Prostate gland (tissue), 2 donors: Measurements from ENCODE around the gene DDX39A. TPM values are rescaled to one million over a fixed set of nuclear protein-coding genes. Genes with fewer than 3 reads are reported as not detected.

Source experiments
- DNase-seq: peaks from one replicate; pipeline ENCODE4 v3.0.0-alpha.2; 2019; ENCODE audit warnings: low spot score
- H3K27ac ChIP-seq, 2 donors: fragments of 200-600 bp; sonication (generic); 2 replicates each; pipeline ENCODE4 v1.5.1; 2017 to 2019
- H3K27me3 ChIP-seq: fragments of 200-600 bp; sonication (generic); replicated peaks from 2 replicates; pipeline ENCODE4 v1.5.1; 2019; ENCODE audit not compliant: insufficient read depth
- H3K36me3 ChIP-seq, 2 donors: fragments of 200-600 bp; sonication (generic); 1 replicate in 1 of 2; 2 replicates in 1 of 2; pipeline versions ENCODE4 v1.5.1 to v1.8.1; 2017 to 2019
- H3K4me1 ChIP-seq: fragments of 200-600 bp; sonication (generic); replicated peaks from 2 replicates; pipeline ENCODE4 v1.5.1; 2019
- H3K4me3 ChIP-seq, 2 donors: fragments of 200-600 bp; sonication (generic); 2 replicates each; pipeline ENCODE4 v1.5.1; 2017 to 2019
- H3K9me3 ChIP-seq: fragments of 200-600 bp; sonication (generic); 2 replicates; pipeline ENCODE4 v1.5.1; 2017
- CTCF ChIP-seq, 4 experiments: fragments of 200-600 bp in 2 of 4; fragments of 450-650 bp in 2 of 4; sonication (generic) in 2 of 4; IDR thresholded peaks; 1 replicate in 3 of 4; 2 replicates in 1 of 4; pipeline ENCODE4 v1.5.1; 2016 to 2019; ENCODE audit warnings: antibody characterized with exemption in 4 of 4, mild to moderate bottlenecking in 2 of 4, moderate library complexity in 2 of 4
- POLR2A ChIP-seq: fragments of 450-650 bp; IDR thresholded peaks from one replicate; pipeline ENCODE4 v1.6.1; 2016; ENCODE audit warnings: antibody characterized with exemption, mild to moderate bottlenecking
- POLR2AphosphoS5 ChIP-seq: sonication (generic); formaldehyde crosslinking; IDR thresholded peaks from one replicate; pipeline ENCODE4 v1.6.1; 2017; ENCODE audit warnings: antibody characterized with exemption
- WGBS: methylation state at CpG from one replicate; pipeline ENCODE4 v1.1.5; 2018; 5-methylcytosine and 5-hydroxymethylcytosine counted together
- intact Hi-C: fragments of 100-400 bp; cut with DNase I; formaldehyde crosslinking; loops from one replicate; pipeline ENCODE4 v1.14.2; 2022
- total RNA-seq, 2 donors: library from RNA; depleted of rRNA; stranded (reverse); fragments of >200 nt; gene quantifications; one replicate each; pipeline ENCODE4 v1.1.0, GENCODE V29; 2016

The DDX39A gene
- total RNA-seq, 2 donors from 2014 or later, result 64.9 to 121 TPM

GRCh38 chr19:14413693-14414181 lies 5.4 kb downstream of the DDX39A start:
- H3K4me3 ChIP-seq, result no peak overlapping the region
- intact Hi-C loops, result no loop called here
- H3K36me3 ChIP-seq, result peaks cover 25 to 27% of the 10 kb centered on the region in 2 donors
- no peaks in the 10 kb centered on the region for H3K27me3 ChIP-seq
- no peak for DNase-seq
- TF ChIP-seq POLR2A (no peak), CTCF (IDR thresholded peaks at IDR 0.05) (no peak), POLR2AphosphoS5 (no peak)
- 78% methylated on average over 2 of the region's 3 CpGs for WGBS
- peaks cover 6% of the 10 kb centered on the region for H3K4me1 ChIP-seq
- no peak overlapping the region for H3K27ac ChIP-seq
- H3K9me3 ChIP-seq, result no peaks in the 10 kb centered on the region

- Histone ChIP-seq H3K27me3 (no peaks in the 10 kb centered on the region), H3K27ac (no peak overlapping the region), H3K9me3 (no peaks in the 10 kb centered on the region), H3K36me3 (peaks cover 30 to 33% of the 10 kb centered on the region in 2 donors), H3K4me3 (no peak overlapping the region), H3K4me1 (peaks cover 6% of the 10 kb centered on the region)
- no peak for DNase-seq
- WGBS, result 83% methylated on average over 15 of the region's 15 CpGs
- no peak for TF ChIP-seq POLR2A
- TF ChIP-seq CTCF (IDR thresholded peaks at IDR 0.05), result no peak
- no peak for TF ChIP-seq POLR2AphosphoS5
- intact Hi-C loops, result no loop called here
Observed at GRCh38 chr19:14412996-14413692, 6.0 kb downstream of the DDX39A start.

GRCh38 chr19:14412324-14412995 lies 6.7 kb downstream of the DDX39A start:
- intact Hi-C loops, result no loop called here
- WGBS, result 82% methylated on average over 21 of the region's 25 CpGs

GRCh38 chr19:14411938-14412245 lies 7.2 kb downstream of the DDX39A start:
- no peaks in the 10 kb centered on the region for H3K9me3 ChIP-seq
- H3K36me3 ChIP-seq, result peaks cover 30 to 37% of the 10 kb centered on the region in 2 donors
- no peak overlapping the region for H3K27ac ChIP-seq
- no peaks in the 10 kb centered on the region for H3K27me3 ChIP-seq
- intact Hi-C loops, result no loop called here
- H3K4me1 ChIP-seq, result peaks cover 6% of the 10 kb centered on the region
- 92% methylated on average over 8 of the region's 8 CpGs for WGBS
- H3K4me3 ChIP-seq, result no peak overlapping the region
- no peak for DNase-seq
- TF ChIP-seq CTCF (IDR thresholded peaks at IDR 0.05) (no peak), POLR2AphosphoS5 (no peak), POLR2A (no peak)

More at GRCh38 chr19:14412324-14412995, 6.7 kb downstream of the DDX39A start:
- Histone ChIP-seq H3K27ac (no peak overlapping the region), H3K4me1 (peaks cover 6% of the 10 kb centered on the region), H3K4me3 (no peak overlapping the region), H3K27me3 (no peaks in the 10 kb centered on the region), H3K9me3 (no peaks in the 10 kb centered on the region), H3K36me3 (peaks cover 30 to 37% of the 10 kb centered on the region in 2 donors)
- DNase-seq, result no peak
- no peak for TF ChIP-seq CTCF (IDR thresholded peaks at IDR 0.05)
- no peak for TF ChIP-seq POLR2AphosphoS5
